ENCODE data around the gene SEMA4D.
"Not testable (repeated sequence)": the region's sequence is repeated elsewhere in the genome, so short reads cannot be mapped to it uniquely, and the experiment has no call there.

The SEMA4D gene

GRCh38 chr9:89481538-89481915, 16.4 kb downstream of the SEMA4D start:
- no peak for DNase-seq (ENCODE audit: low spot score)

DNA sequence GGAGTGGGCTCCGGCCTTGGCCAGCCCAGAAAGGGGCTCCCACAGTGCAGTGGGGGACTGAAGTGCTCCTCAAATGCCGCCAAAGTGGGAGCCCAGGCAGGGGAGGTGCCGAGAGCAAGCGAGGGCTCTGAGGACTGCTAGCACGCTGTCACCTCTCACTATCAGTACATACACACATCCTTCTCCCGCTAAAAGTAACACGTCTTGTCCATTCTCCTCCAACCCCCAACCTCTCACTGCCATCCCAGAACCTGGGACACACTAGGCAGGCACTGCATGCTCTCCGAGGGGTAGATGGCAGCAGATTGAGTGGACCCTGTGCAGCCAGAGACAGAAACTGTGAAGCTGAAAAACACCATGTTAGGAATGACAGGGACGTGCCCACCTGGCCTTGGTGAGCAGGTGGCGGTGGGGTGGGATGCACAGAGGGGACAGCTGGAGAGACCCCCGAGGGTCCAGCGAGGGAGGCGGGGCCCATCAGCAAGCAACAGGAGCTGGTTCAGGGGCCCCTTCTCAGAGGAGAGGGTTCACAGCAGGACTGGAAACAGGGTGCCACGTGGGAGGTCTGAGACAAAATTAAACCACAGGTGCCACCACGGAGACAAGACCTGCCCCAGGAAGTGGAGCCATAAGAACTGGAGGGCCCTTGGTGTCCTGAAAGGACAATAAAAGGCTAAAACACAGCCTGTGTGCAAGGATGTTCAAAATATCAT, 16.9 kb downstream of the SEMA4D start:
- no peak for DNase-seq (ENCODE audit: low spot score)

GRCh38 chr9:89480372-89480771, 17.5 kb downstream of the SEMA4D start:
- not testable (repeated sequence) for DNase-seq (ENCODE audit: low spot score)

DNA sequence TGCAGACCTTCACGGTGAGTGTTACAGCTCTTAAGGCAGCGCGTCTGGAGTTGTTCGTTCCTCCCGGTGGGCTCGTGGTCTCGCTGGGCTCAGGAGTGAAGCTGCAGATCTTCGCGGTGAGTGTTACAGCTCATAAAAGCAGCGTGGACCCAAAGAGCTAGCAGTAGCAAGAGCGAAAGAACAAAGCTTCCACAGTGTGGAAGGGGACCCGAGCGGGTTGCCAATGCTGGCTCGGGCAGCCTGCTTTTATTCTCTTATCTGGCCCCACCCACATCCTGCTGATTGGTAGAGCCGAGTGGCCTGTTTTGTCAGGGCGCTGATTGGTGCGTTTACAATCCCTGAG, 18.3 kb downstream of the SEMA4D start:
- not testable (repeated sequence) for DNase-seq (ENCODE audit: low spot score)

GRCh38 chr9:89478821-89479668, 18.9 kb downstream of the SEMA4D start:
- DNase-seq (ENCODE audit: low spot score) = no peak

DNA sequence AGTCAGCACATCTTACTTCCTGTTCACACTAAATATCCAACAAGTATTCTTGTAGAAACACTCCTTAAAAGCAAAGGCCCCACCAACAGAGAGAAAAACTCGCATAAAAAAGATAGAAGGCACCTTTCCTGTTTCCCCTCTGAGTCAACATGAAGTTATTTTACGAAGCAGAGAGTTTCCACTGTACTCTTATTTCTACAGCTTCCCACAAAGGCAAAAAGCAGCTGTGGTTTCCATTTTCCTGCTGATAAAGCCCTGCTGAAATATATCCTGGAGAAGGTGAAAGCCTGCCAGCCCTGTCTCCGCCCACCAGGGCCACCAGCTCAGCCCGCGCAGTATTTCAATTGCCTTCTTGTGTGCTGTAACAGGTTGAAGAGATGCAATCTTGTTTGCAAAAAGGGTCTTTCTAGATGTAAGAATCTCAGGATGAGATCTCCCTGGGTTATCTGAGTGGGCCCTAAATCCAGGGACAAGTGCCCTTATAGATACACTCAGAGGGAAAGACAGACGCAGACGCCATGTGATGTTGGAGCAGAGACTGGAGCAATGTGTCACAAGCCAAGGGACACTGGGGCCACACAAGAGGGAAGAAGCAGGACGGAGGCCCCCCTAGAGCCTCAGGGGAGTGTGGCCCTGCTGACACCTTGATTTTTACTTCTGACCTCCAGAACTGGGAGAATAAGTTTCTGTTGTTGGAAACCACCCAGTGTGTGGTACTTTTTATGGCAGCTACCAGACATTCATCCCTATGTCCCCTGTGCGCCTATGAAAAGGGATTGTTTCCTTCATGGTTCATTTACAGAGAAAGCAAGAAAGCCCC, 19.9 kb downstream of the SEMA4D start:
- no peak for DNase-seq (ENCODE audit: low spot score)

- no peak for DNase-seq (ENCODE audit: low spot score)
Measured at GRCh38 chr9:89477384-89477783, 20.5 kb downstream of the SEMA4D start.

DNA sequence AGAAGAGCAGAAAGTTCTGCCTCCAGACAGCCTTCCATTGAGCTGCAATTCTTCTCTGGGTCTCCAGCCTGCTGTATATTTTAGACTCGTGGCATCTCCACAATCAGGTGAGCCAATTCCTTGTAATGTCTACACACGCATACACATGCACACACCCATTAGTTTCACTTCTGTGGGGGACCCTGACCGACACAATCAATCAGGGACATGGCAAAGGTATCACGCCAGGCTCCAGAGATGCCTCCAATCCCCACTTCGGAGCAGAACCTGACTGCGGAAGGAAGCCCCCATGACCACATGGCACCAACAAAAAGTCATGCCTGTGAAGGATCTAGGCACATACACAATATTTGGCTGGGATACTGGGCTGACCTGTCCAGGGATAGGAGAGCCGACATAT, 21.4 kb downstream of the SEMA4D start:
- DNase-seq (ENCODE audit: low spot score) = no peak

- no peak for DNase-seq (ENCODE audit: low spot score)
Measured at GRCh38 chr9:89475891-89476440, 21.9 kb downstream of the SEMA4D start.

DNA sequence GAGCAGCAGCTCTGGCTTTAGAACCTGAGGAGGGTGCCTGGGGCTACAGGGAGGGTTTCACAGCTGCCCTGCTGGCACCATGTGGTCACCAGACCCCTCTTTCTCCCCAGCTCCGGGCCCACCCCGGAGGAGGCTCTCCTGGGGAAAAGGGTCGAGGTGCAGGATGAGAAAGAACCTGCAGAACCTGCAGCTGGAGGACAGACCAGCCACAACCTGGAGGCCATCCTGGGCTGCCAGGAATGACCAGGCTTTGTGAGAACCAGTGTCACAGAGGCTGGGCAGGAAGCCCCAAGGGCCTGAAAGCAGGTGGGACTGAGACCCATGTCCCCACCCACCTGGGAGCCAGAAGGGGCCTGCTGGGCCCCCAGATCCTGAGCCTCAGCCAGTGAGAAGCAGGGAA, 23.0 kb downstream of the SEMA4D start:
- no peak for DNase-seq (ENCODE audit: low spot score)

DNA sequence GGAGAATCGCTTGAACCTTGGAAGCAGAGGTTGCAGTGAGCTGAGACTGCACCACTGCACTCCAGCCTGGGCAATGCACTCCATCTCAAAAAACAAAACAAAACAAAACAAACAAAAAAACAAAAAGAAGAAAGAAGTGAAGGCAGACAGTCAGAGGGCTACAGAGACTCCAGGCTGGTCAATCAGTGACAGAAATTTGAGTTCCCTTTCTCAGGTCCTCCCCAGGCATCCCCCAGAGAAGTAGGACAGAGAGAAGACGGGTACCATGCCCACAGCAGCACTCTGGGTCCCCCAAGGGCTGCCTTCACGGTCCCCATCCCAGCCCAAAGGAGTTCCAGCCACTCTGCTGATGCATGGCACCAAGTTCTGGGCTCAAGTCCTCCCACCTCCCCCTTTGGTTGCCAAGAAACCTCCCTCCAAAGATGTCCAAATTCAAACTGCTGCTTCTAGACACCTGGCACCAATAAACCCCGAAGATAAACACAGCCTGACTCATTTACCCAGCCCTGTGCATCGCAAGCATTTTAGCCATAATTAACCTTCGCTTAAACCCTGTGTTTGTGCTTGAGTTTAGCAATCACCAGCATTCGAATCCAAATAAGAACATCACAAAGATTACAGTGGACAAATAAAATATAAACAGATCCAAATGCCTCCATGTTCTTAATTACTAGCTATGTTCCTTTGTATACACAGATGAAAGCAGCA, 24.0 kb downstream of the SEMA4D start:
- DNase-seq (ENCODE audit: low spot score) = no peak

DNA sequence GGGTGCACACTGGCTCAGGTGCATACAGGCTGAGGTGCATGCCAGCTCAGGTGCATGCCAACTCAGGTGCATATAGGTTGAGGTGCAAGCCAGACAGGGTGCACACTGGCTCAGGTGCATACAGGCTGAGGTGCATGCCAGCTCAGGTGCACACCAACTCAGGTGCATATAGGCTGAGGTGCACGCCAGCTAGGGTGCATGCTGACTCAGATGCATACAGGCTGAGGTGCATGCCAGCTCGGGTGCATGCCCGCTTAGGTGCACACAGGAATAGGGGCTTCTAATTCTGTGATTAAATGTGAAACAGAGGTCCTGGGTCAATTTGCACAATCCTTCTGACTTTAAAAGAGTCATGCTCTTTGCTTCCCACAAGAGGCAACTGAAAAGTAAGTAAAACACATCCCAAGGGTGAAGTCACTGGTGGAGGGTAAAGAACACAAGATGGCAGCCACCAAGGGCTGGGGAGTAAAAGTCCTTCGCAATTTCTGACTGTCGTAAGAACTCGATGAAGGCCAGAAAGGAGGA, 26.1 kb downstream of the SEMA4D start:
- not testable (repeated sequence) for DNase-seq (ENCODE audit: low spot score)

DNA sequence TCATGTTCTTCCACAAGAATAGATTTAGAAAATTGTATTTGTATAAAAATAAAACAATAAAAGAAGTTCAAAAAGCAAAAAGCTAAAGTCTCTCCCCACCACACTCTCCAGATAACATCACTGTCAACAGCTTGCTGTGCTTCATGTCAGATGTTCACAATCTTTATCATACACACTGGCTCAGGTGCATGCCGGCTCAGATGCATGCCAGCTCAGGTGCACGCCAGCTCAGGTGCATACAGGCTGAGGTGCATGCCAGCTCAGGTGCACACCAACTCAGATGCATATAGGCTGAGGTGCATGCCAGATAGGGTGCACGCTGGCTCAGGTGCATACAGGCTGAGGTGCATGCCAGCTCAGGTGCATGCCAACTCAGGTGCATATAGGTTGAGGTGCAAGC, 26.5 kb downstream of the SEMA4D start:
- no peak for DNase-seq (ENCODE audit: low spot score)

- no peak for DNase-seq (ENCODE audit: low spot score)
Measured at GRCh38 chr9:89470224-89470839, 27.6 kb downstream of the SEMA4D start.

DNA sequence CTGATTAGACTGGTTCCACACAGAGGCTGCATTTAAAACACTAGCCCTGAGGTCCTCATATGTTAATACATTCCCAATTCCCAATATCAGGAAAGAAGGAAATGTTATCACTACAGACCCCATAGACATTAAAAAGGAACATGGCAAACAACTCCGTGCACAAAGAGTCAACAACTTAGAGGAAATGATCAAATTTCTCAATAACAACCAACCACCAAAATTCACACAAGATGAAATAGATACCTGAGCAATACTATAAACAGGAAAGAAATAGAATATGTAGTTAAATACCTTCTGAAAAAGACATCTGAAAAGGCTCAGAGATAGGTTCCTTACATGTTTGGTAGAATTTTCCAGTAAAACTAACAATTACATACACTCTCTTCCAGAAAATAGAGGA, 28.9 kb downstream of the SEMA4D start:
- DNase-seq (ENCODE audit: low spot score) = no peak

- no peak for DNase-seq (ENCODE audit: low spot score)
Measured at GRCh38 chr9:89468281-89468960, 29.5 kb downstream of the SEMA4D start.

DNA sequence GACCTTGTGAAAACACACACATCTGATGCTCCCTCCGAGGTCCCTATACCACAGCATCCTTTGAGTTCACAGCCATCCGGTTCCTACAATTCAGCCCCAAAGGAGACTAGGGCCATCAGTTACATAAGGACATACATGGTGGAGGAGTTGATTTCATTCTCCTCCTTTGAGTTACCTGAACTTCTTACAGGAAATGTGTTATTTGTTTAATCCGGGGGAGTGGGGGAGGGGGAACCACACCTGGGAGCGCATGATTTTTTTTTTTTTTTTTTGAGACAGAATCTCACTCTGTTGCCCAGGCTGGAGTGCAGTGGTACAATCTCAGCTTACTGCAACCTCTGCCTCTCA, 30.7 kb downstream of the SEMA4D start:
- DNase-seq (ENCODE audit: low spot score) = no peak

- no peak for DNase-seq (ENCODE audit: low spot score)
Measured at GRCh38 chr9:89466451-89467277, 31.2 kb downstream of the SEMA4D start.

DNA sequence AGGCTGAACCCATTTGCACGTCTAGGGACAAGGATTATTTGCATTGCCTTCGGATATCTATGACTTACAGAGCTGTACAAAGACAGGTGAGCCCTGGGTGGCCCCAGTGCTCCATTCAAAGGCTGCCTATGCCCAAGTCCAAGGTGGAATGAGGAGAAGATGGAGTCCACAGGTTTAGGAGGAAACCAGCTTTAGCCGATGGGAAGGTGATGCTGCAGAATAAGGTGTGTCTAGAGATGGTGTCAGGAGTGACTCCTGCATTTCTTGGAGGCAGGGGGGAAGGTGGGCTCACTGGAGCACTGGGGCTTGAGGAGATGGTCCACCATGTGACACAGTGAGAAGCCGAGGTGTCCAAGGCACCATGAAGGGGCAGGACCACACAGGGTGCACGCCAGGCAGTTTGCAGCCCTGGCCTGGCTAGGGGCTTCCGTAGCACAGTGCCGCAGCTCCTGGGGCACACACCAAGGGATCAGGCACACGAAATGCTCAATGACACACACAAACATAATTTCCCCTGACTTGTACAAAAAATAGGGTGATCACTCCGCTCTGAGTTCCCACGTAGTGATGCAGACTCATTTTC, 32.1 kb downstream of the SEMA4D start:
- DNase-seq (ENCODE audit: low spot score) = no peak

Data from pons (tissue), 1 donor.